MV-4-11 (cell line): ENCODE measurements around the gene PMM1.
"Not testable (repeated sequence)": the region's sequence is repeated elsewhere in the genome, so short reads cannot be mapped to it uniquely, and the experiment has no call there.

Experiments used
- DNase-seq: peaks from one replicate; lab custom pipeline; 2025; lab: John Stamatoyannopoulos, UW

PMM1 gene

DNA sequence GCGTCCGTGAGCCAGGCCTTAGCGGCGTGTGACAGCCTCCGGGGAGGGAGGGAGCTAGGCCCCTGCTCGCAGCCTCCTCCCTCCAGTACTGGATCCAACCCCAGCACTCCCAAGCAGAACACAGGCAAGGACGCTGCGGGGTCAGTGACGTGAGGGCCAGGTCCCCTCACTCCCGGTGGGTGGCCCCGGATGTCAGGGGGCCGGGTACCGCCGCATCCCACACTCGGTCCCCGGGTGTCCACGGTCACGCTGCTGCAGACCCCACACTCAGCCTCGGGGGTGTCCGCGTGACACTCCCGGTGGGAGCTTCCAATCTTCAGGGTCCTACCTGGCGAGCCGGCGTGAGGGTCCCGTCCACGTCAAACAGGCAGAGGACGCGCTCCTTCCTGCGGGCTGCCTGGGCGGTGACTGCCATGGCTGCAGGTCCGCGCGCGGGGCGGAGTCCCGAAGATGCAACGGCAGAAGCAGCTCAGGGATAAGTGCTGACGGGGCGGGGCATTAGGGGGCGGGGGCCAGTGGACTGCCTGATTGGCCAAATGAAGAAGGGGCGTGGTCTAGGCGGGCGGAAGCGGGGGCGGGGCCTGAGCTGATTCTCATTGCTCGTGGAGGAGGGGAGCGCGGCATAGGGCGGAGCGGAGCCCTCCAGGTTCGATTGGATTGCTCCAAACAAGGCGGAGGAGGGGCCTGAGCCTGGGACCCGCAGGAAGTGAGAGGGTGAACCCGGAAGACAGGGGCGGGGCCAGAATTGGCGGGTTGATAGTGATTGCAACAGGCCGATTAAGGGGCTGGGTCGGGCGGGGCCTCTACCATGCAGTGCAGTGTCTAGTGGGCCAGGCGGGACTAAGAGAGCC lies at the start of gene PMM1:
PMM1 (minus strand) TSS at position 450 of the 851 bp plus-strand sequence; CDS start at position 415, 35 bp downstream.
- DNase-seq = peak; percentile 99

DNA sequence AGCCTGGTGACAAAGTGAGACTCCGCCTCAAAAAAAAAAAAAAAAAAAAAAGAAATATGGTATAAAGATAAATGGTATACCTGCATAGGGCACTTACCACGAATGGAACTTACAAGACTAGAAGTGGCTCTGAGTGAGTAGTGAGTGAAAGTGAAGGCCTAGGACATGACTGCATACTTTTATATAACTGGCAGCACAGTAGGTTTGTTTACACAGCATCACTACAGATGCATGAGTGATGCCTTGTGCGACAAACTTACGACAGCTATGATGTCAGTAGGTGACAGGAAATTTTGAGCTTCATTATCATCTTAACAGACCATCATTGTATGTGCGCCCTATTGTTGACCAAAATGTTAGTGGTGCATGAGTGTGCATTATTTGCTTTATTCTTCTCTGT lies 49.1 kb upstream of the PMM1 start:
- no peak for DNase-seq

GRCh38 chr22:41638124-41638523 lies 48.5 kb upstream of the PMM1 start:
- DNase-seq = no peak

GRCh38 chr22:41637623-41638022 lies 48.0 kb upstream of the PMM1 start:
- DNase-seq = not testable (repeated sequence)

DNA sequence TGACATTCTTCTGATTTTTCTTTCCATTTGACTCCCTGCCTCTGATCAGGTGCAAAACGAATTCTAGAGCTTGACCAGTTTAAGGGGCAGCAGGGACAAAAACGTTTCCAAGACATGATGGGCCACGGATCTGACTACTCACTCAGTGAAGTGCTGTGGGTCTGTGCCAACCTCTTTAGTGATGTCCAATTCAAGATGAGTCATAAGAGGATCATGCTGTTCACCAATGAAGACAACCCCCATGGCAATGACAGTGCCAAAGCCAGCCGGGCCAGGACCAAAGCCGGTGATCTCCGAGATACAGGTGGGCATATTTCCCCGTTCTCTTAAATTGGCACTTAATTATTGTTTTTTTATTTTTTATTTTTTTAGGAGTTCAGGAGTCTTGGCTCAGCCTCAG lies 46.8 kb upstream of the PMM1 start:
- DNase-seq = no peak

GRCh38 chr22:41634610-41635009 lies 45.0 kb upstream of the PMM1 start:
- DNase-seq = not testable (repeated sequence)

GRCh38 chr22:41631615-41632014 lies 42.0 kb upstream of the PMM1 start:
- DNase-seq = not testable (repeated sequence)

- not testable (repeated sequence) for DNase-seq
These were observed 41.5 kb upstream of the PMM1 start for GRCh38 chr22:41631115-41631514.

GRCh38 chr22:41625577-41625976 lies 35.9 kb upstream of the PMM1 start:
- no peak for DNase-seq

- DNase-seq = no peak
These were observed 32.2 kb upstream of the PMM1 start for GRCh38 chr22:41621911-41622179.

DNA sequence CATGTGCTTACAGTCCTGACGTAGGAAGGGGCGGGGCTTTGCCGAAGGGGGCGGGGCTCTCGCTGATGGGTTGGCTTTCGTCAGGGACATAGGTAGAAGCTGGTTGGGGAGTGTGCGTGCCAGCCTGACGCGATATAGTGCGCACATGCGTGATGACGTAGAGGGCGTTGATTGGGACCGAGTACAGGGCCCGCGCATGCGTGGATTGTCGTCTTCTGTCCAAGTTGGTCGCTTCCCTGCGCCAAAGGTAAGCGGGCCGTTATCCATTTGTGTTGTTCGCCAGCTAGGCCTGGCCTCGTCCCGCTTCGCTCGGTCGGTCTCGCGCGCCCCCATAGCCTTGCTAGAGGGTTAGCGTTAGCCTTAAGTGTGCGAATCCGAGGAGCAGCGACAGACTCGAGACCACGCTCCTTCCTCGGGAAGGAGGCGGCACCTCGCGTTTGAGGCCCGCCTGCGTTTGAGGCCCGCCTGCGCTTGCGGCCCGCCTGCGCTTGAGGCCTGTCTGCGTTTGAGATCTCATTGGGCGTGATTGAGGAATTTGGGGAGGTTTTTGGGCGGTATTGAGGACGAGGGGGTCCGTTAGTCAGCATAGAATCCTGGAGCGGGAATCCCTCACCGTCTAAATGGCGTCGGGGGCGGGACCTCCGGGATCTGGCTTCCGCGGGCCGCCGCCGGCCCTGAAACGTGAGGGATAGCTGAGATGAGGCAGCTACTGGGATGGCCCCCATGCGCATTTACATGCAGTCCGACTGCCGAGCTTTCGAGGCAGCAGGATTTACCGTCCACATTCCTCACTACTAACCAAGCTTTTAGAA lies 31.7 kb upstream of the PMM1 start, which contains the start of gene XRCC6:
XRCC6 (plus strand) TSS at position 197 of the 812 bp plus-strand sequence. CDS start 710 bp downstream, outside the sequence.
- peak; percentile 99 for DNase-seq

DNA sequence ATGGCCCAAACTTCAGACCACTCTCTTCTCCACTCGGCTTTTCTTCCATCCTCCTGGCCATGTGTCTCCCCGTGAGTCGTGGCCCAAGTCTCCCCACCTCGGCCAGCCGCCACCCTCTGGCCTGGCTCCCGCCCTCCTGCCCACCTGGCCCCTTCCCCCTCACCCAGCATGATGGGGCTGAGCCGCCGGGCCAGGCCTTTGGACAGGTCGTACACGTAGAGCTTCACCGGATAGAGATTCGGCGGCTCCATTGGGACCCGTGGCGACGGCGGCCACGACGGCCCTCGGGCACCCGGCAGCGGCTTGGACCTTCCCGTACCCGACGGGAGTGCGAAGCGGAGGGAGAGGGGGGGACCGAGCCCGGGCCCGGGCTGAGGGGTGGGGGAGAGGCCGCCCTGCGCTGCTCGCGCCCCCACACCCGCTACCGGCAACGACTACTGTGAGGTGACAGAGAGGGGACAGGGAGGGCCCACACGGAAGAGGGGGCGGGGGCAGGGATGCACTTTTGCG lies 31.0 kb upstream of the PMM1 start, which contains the start of gene DESI1:
DESI1 (minus strand) TSS at position 455 of the 510 bp plus-strand sequence; CDS start at position 251, 204 bp downstream.
- no peak for DNase-seq

- no peak for DNase-seq
These were observed 30.4 kb upstream of the PMM1 start for GRCh38 chr22:41619979-41620588.

GRCh38 chr22:41613456-41613855 lies 23.8 kb upstream of the PMM1 start:
- no peak for DNase-seq

GRCh38 chr22:41612603-41613306 lies 23.1 kb upstream of the PMM1 start:
- DNase-seq = no peak

DNA sequence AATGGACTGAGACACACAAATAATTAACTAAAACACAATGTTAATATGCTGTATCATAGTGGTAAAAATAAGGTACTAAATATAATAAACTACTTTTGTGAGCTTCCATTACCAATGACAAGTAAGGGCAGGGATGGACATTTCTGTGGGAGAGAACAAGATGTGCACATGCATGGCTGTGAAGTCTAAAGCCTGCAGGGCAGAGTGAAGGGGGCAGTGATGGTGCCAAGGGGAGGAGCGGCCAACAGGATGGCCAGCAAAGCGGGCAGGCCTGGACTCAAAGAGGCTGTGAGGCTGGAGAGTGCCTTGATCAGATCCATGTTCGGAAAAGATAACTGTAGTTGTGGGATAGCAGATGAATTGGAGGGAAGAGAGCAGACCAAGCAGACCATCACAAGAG lies 18.7 kb upstream of the PMM1 start:
- no peak for DNase-seq

- DNase-seq = peak; percentile 87
These were observed 14.3 kb upstream of the PMM1 start for GRCh38 chr22:41603873-41604332.

GRCh38 chr22:41600976-41601375 lies 11.3 kb upstream of the PMM1 start:
- DNase-seq = no peak

GRCh38 chr22:41598891-41599635 lies 9.4 kb upstream of the PMM1 start:
- DNase-seq = no peak

DNA sequence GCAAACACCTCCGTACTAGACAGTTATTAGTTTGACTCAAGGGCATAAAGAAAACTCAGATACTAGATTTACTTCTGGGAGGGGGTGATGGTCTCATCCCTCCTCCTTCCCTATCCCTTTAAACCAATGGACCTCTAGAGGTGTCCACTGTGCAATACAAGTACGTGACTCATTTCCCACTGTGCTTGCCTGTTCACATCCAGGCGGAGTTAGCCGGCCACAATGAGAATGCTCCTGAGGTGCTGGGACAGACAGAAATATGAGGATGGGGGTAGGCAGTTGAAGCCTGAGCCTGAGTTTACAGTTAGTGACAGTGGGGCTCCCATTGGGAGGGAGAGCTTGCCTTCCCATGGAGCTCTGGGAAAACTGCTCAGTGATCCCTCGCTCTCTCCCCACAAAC lies 8.4 kb upstream of the PMM1 start:
- DNase-seq = no peak

GRCh38 chr22:41597635-41597953 lies 8.0 kb upstream of the PMM1 start:
- no peak for DNase-seq
